K562 (cell line): ENCODE measurements around the gene GCG. TPM values are rescaled to one million over a fixed set of nuclear protein-coding genes. Genes with fewer than 3 reads are reported as not detected.
A peak's percentile ranks its signal among the peaks of the same experiment; 100 is the strongest.

Experiments used
- ARID3A ChIP-seq: IDR thresholded peaks from 2 replicates; pipeline ENCODE4 v1.6.1; 2012; ENCODE audit warnings: low read depth, low read length, improper control_type of control experiment, borderline replicate concordance
- CTCF ChIP-seq, 3 experiments: IDR thresholded peaks in 2 of 3; conservative IDR thresholded peaks in 1 of 3; 2 replicates each; pipeline ENCODE4 v1.5.1; 2011 to 2012; ENCODE audit warnings: low read length in 3 of 3, mild to moderate bottlenecking in 3 of 3, control low read depth in 2 of 3, improper control_type of control experiment in 1 of 3, inconsistent platforms in 1 of 3, low read depth in 1 of 3, mixed read lengths in 1 of 3, moderate library complexity in 1 of 3; ENCODE audit not compliant: insufficient read depth in 2 of 3
- E4F1 ChIP-seq: fragments of 250-450 bp; sonication (Bioruptor Pico); IDR thresholded peaks from 2 replicates; pipeline ENCODE4 v1.5.0; 2021; ENCODE audit warnings: mild to moderate bottlenecking, borderline replicate concordance
- RAD21 ChIP-seq, 2 experiments: fragments of 250-450 bp in 1 of 2; fragments of 450-650 bp in 1 of 2; sonication (Bioruptor Pico) in 1 of 2; formaldehyde crosslinking in 1 of 2; IDR thresholded peaks in 1 of 2; conservative IDR thresholded peaks in 1 of 2; 2 replicates each; pipeline versions ENCODE4 v1.4.0 to v1.8.0; 2020 to 2022; ENCODE audit warnings: mild to moderate bottlenecking in 2 of 2, moderate library complexity in 1 of 2
- REST ChIP-seq, 2 experiments: fragments of 450-650 bp; formaldehyde crosslinking in 1 of 2; IDR thresholded peaks; 2 replicates each; pipeline versions ENCODE4 v1.4.0 to v1.6.1; 2014 to 2020; ENCODE audit warnings: mild to moderate bottlenecking in 2 of 2, borderline replicate concordance in 1 of 2, low read depth in 1 of 2
- SMC3 ChIP-seq: conservative IDR thresholded peaks from 2 replicates; pipeline ENCODE4 v1.6.1; 2011; ENCODE audit warnings: low read depth, low read length, improper control_type of control experiment; ENCODE audit not compliant: insufficient read depth
- SRSF7 ChIP-seq: fragments of 200-400 bp; formaldehyde crosslinking; optimal IDR thresholded peaks from 2 replicates; pipeline ENCODE3; 2017; ENCODE audit warnings: mild to moderate bottlenecking, low read depth, low read length
- ZNF561 ChIP-seq: fragments of 450-650 bp; formaldehyde crosslinking; conservative IDR thresholded peaks from 2 replicates; pipeline ENCODE4 v1.4.0; 2020; ENCODE audit warnings: mild to moderate bottlenecking, moderate library complexity
- polyA plus RNA-seq, 8 experiments: library from polyadenylated mRNA; depleted of rRNA in 4 of 8; stranded (reverse) in 5 of 8; unstranded in 3 of 8; fragments of >200 nt; fragmentation: Nextera tagmentation in 2 of 8; fragmentation: Illumina TruSeq in 1 of 8; extraction: Ambion mirVana in 2 of 8; extraction: Trizol in 1 of 8; gene quantifications; 2 replicates each; pipeline versions ENCODE4 v1.2.1 to v1.2.3, GENCODE V29; 2011 to 2014; ENCODE audit warnings: inconsistent platforms in 1 of 8, missing spikeins in 1 of 8
- total RNA-seq, 7 experiments: library from RNA; depleted of rRNA in 6 of 7; stranded (reverse); fragments of >200 nt in 6 of 7; fragmentation: Illumina TruSeq in 2 of 7; extraction: Trizol in 2 of 7; gene quantifications; 2 replicates each; pipeline versions ENCODE4 v1.2.1 to v1.2.3, GENCODE V29; 2011 to 2021; ENCODE audit warnings: low replicate concordance in 1 of 7

The GCG gene
- total and polyA plus RNA-seq, 9 of the 15 experiments (the other 6 are each of a cell fraction or from before 2014, with no cell fraction given), result not detected

GRCh38 chr2:162123806-162124758 is 28.0 kb downstream of the GCG start (continued):
- TF ChIP-seq REST (IDR thresholded peaks at IDR 0.05; ENCODE audit: borderline replicate concordance) (peak; percentile 51; the same call in 1 of the 2 replicates), REST (CRISPR knock-in tag; IDR thresholded peaks at IDR 0.05; ENCODE audit: low read depth) (no peak), ARID3A (peak; percentile 59; the same call in 1 of the 2 replicates), ZNF561 (no peak), SMC3 (peak; percentile 29; the same call in 1 of the 2 replicates), CTCF (IDR thresholded peaks at IDR 0.05 in 2 of 3, conservative IDR thresholded peaks at IDR 0.05 in 1 of 3; ENCODE audit: insufficient read depth in 2 of 3, low read depth in 1 of 3, low read length in 3 of 3) (peak; percentile 29 to 77 (median 42); a peak in 5 of 6 replicates), E4F1 (CRISPR knock-in tag) (no peak), SRSF7 (no peak), RAD21 (CRISPR knock-in tag; conservative IDR thresholded peaks at IDR 0.05 in 1 of 2, IDR thresholded peaks at IDR 0.05 in 1 of 2) (peak; percentile 62 to 80)
